HG03280 (cell line): Measurements from ENCODE around the gene HAGHL.

ENCODE experiments used
- ATAC-seq: cut with Tn5 transposase; IDR thresholded peaks from one replicate; pipeline ENCODE4 v1.9.1; 2021; ENCODE audit warnings: mild to moderate bottlenecking, moderate library complexity; ENCODE audit not compliant: unreplicated experiment

Gene HAGHL

GRCh38 chr16:726438-727290 is at the start of gene HAGHL, which contains the start of gene CCDC78:
Gene HAGHL (plus strand): TSS chr16:727106. CDS start chr16:727510, 404 bp downstream.
Gene CCDC78 (minus strand): TSS chr16:726443. CDS start chr16:726367, 76 bp downstream.
- no peak for ATAC-seq

GRCh38 chr16:677316-678190 is 49.4 kb upstream of the HAGHL start:
- no peak for ATAC-seq

- ATAC-seq = no peak
These were observed 48.6 kb upstream of the HAGHL start for GRCh38 chr16:678209-678857.

- peak; percentile 1 for ATAC-seq
These were observed 47.8 kb upstream of the HAGHL start for GRCh38 chr16:678858-679813.

- ATAC-seq = peak; percentile 35
These were observed 46.9 kb upstream of the HAGHL start, which contains the start of gene STUB1 for GRCh38 chr16:679814-680624. Gene STUB1 (plus strand): TSS chr16:680410. CDS start chr16:680526, 116 bp downstream.

- ATAC-seq = no peak
These were observed 46.3 kb upstream of the HAGHL start for GRCh38 chr16:680625-680945.

GRCh38 chr16:680967-681745 is 45.8 kb upstream of the HAGHL start:
- ATAC-seq = no peak

- ATAC-seq = no peak
These were observed 45.0 kb upstream of the HAGHL start for GRCh38 chr16:681746-682427.

- no peak for ATAC-seq
These were observed 44.2 kb upstream of the HAGHL start for GRCh38 chr16:682493-683395.

GRCh38 chr16:683396-684070 is 43.4 kb upstream of the HAGHL start:
- ATAC-seq = peak; percentile 1

- peak; percentile 65 for ATAC-seq
These were observed 42.7 kb upstream of the HAGHL start, which contains the start of gene JMJD8 for GRCh38 chr16:684071-684794. Gene JMJD8 (minus strand): TSS chr16:684334. CDS start chr16:684319, 15 bp downstream.

- ATAC-seq = no peak
These were observed 41.8 kb upstream of the HAGHL start for GRCh38 chr16:684961-685696.

- no peak for ATAC-seq
These were observed 40.9 kb upstream of the HAGHL start for GRCh38 chr16:685967-686366.

GRCh38 chr16:686459-687260 is 40.2 kb upstream of the HAGHL start:
- ATAC-seq = no peak
